K562 (cell line): ENCODE results near the gene SMIM22. TPM values are rescaled to one million over a fixed set of nuclear protein-coding genes. Genes with fewer than 3 reads are reported as not detected.

Experiments
- BACH1 ChIP-seq: fragments of 200-800 bp; sonication (Bioruptor generic); IDR thresholded peaks from 2 replicates; pipeline ENCODE4 v1.6.1; 2016; ENCODE audit warnings: missing genetic modification characterization, missing compliant biosample characterization
- DPF2 ChIP-seq: fragments of 450-650 bp; IDR thresholded peaks from 2 replicates; pipeline ENCODE4 v1.6.1; 2016
- FOXA1 ChIP-seq: fragments of 450-650 bp; IDR thresholded peaks from 2 replicates; pipeline ENCODE4 v1.6.1; 2016; ENCODE audit warnings: mild to moderate bottlenecking, borderline replicate concordance
- KDM2B ChIP-seq: fragments of 250-450 bp; sonication (Bioruptor Pico); IDR thresholded peaks from 2 replicates; pipeline ENCODE4 v1.8.0; 2021; ENCODE audit warnings: mild to moderate bottlenecking, moderate library complexity
- LARP7 ChIP-seq: fragments of 450-650 bp; IDR thresholded peaks from 2 replicates; pipeline ENCODE4 v1.6.1; 2016
- MAFF ChIP-seq: IDR thresholded peaks from 2 replicates; pipeline ENCODE4 v1.6.1; 2012; ENCODE audit warnings: low read length, improper control_type of control experiment
- MAFK ChIP-seq: IDR thresholded peaks from 2 replicates; pipeline ENCODE4 v1.6.1; 2011; ENCODE audit warnings: low read length, improper control_type of control experiment
- MBD2 ChIP-seq: sonication (generic); IDR thresholded peaks from 2 replicates; pipeline ENCODE4 v1.6.1; 2016; ENCODE audit warnings: low read depth, borderline replicate concordance
- MEIS2 ChIP-seq: fragments of 450-650 bp; IDR thresholded peaks from 2 replicates; pipeline ENCODE4 v1.6.1; 2014; ENCODE audit warnings: mild to moderate bottlenecking; ENCODE audit not compliant: partially characterized antibody
- PHB ChIP-seq: fragments of 250-450 bp; sonication (Bioruptor Pico); IDR thresholded peaks from 2 replicates; pipeline ENCODE4 v1.5.0; 2021
- PRMT5 ChIP-seq: sonication (generic); formaldehyde crosslinking; IDR thresholded peaks from 2 replicates; pipeline ENCODE4 v1.5.0; 2020; ENCODE audit warnings: missing genetic modification reagents
- RBM22 ChIP-seq: fragments of 200-400 bp; formaldehyde crosslinking; IDR thresholded peaks from 2 replicates; pipeline ENCODE4 v1.6.1; 2018; ENCODE audit warnings: low read length, low read depth; ENCODE audit not compliant: poor library complexity, severe bottlenecking
- SIN3B ChIP-seq: fragments of 450-650 bp; IDR thresholded peaks from 2 replicates; pipeline ENCODE4 v1.6.1; 2017; ENCODE audit warnings: low read depth, mild to moderate bottlenecking, moderate library complexity
- SLC30A9 ChIP-seq: fragments of 250-450 bp; sonication (Bioruptor Pico); IDR thresholded peaks from 2 replicates; pipeline ENCODE4 v1.8.0; 2022; ENCODE audit warnings: mild to moderate bottlenecking, moderate library complexity
- SMARCA4 ChIP-seq: fragments of 450-650 bp; IDR thresholded peaks from 2 replicates; pipeline ENCODE4 v1.6.1; 2016
- SOX6 ChIP-seq: fragments of 450-650 bp; IDR thresholded peaks from 2 replicates; pipeline ENCODE4 v1.6.1; 2014; ENCODE audit warnings: mild to moderate bottlenecking
- TAL1 ChIP-seq: fragments of 450-650 bp; IDR thresholded peaks from 2 replicates; pipeline ENCODE4 v1.6.1; 2016; ENCODE audit warnings: mild to moderate bottlenecking
- TARDBP ChIP-seq: fragments of 450-650 bp; IDR thresholded peaks from 2 replicates; pipeline ENCODE4 v1.6.1; 2016
- ZNF274 ChIP-seq: IDR thresholded peaks from 2 replicates; pipeline ENCODE4 v1.6.1; 2011; ENCODE audit warnings: low read depth, mild to moderate bottlenecking, low read length, moderate library complexity, borderline replicate concordance
- ZNF444 ChIP-seq: fragments of 250-450 bp; sonication (Bioruptor Pico); IDR thresholded peaks from 2 replicates; pipeline ENCODE4 v1.4.0; 2020; ENCODE audit warnings: mild to moderate bottlenecking, moderate library complexity
- ZNF785 ChIP-seq: fragments of 250-450 bp; sonication (Bioruptor Pico); IDR thresholded peaks from 2 replicates; pipeline ENCODE4 v1.4.0; 2020; ENCODE audit warnings: mild to moderate bottlenecking
- polyA plus RNA-seq, 8 experiments: library from polyadenylated mRNA; depleted of rRNA in 4 of 8; stranded (reverse) in 5 of 8; unstranded in 3 of 8; fragments of >200 nt; fragmentation: Nextera tagmentation in 2 of 8; fragmentation: Illumina TruSeq in 1 of 8; extraction: Ambion mirVana in 2 of 8; extraction: Trizol in 1 of 8; gene quantifications; 2 replicates each; pipeline versions ENCODE4 v1.2.1 to v1.2.3, GENCODE V29; 2011 to 2014; ENCODE audit warnings: inconsistent platforms in 1 of 8, missing spikeins in 1 of 8
- total RNA-seq, 7 experiments: library from RNA; depleted of rRNA in 6 of 7; stranded (reverse); fragments of >200 nt in 6 of 7; fragmentation: Illumina TruSeq in 2 of 7; extraction: Trizol in 2 of 7; gene quantifications; 2 replicates each; pipeline versions ENCODE4 v1.2.1 to v1.2.3, GENCODE V29; 2011 to 2021; ENCODE audit warnings: low replicate concordance in 1 of 7
- TF ChIP-seq, protein P1 (sequence below): fragments of 250-450 bp; sonication (Bioruptor Pico); IDR thresholded peaks from 2 replicates; pipeline ENCODE4 v1.5.0; 2020; ENCODE audit warnings: mild to moderate bottlenecking
- TF ChIP-seq, protein P2 (sequence below): IDR thresholded peaks from 2 replicates; pipeline ENCODE4 v1.6.1; 2012; ENCODE audit warnings: low read depth, low read length, improper control_type of control experiment, borderline replicate concordance
- TF ChIP-seq, protein P3 (sequence below), 2 experiments: fragments of 250-450 bp in 1 of 2; fragments of 450-650 bp in 1 of 2; sonication (Bioruptor Pico) in 1 of 2; IDR thresholded peaks; 2 replicates each; pipeline versions ENCODE4 v1.6.1 to v1.8.0; 2016 to 2021; ENCODE audit warnings: mild to moderate bottlenecking in 2 of 2, moderate library complexity in 2 of 2, missing compliant biosample characterization in 1 of 2, missing genetic modification characterization in 1 of 2
- TF ChIP-seq, protein P4 (sequence below), 2 experiments: IDR thresholded peaks; 2 replicates each; pipeline ENCODE4 v1.6.1; 2011; ENCODE audit warnings: borderline replicate concordance in 1 of 2, control low read depth in 1 of 2, low read depth in 1 of 2, low read length in 1 of 2, mild to moderate bottlenecking in 1 of 2, mixed read lengths in 1 of 2, moderate library complexity in 1 of 2; ENCODE audit not compliant: insufficient read depth in 1 of 2, insufficient read length in 1 of 2, poor library complexity in 1 of 2, severe bottlenecking in 1 of 2; ENCODE audit errors: extremely low read depth in 1 of 2

Gene SMIM22
- total and polyA plus RNA-seq, 9 of the 15 experiments (the other 6 are each of a cell fraction or from before 2014, with no cell fraction given) = not detected

DNA sequence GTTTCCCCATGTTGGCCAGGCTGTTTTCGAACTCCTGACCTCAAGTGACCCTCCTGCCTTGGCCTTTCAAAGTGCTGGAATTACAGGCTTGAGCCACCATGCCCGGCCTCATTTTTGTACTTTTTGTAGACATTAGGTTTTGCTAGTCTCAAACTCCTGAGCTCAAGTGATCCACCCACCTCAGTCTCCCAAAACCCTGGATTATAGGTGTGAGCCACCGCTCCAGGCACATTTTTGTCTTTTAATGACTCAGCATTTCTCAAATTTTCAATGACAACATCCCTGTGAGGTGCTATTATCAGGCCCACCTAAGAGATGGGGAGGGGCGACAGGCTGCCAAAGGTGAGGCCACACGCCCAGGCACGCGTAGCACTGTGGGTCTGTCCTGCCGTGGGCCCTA lies 8.1 kb upstream of the SMIM22 start (continued):
- TF ChIP-seq PHB (CRISPR knock-in tag) (no peak), ZNF444 (no peak), LARP7 (no peak), KDM2B (CRISPR knock-in tag) (no peak), SIN3B (no peak), TAL1 (no peak), ZNF274 (no peak), MAFK (peak; percentile 92), MEIS2 (no peak), SMARCA4 (peak; percentile 48; the same call in 1 of the 2 replicates), DPF2 (peak; percentile 60; the same call in 1 of the 2 replicates), MAFF (peak; percentile 94), RBM22 (no peak), TARDBP (no peak), MBD2 (no peak), SLC30A9 (CRISPR knock-in tag) (no peak), BACH1 (tag) (peak; percentile 72; the same call in 1 of the 2 replicates), SOX6 (no peak), PRMT5 (CRISPR knock-in tag) (no peak), ZNF785 (CRISPR knock-in tag) (no peak), FOXA1 (no peak)
- TF ChIP-seq, protein P1, sequence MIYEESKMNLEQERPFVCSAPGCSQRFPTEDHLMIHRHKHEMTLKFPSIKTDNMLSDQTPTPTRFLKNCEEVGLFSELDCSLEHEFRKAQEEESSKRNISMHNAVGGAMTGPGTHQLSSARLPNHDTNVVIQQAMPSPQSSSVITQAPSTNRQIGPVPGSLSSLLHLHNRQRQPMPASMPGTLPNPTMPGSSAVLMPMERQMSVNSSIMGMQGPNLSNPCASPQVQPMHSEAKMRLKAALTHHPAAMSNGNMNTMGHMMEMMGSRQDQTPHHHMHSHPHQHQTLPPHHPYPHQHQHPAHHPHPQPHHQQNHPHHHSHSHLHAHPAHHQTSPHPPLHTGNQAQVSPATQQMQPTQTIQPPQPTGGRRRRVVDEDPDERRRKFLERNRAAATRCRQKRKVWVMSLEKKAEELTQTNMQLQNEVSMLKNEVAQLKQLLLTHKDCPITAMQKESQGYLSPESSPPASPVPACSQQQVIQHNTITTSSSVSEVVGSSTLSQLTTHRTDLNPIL (CRISPR knock-in tag) = no peak
- TF ChIP-seq, protein P2, sequence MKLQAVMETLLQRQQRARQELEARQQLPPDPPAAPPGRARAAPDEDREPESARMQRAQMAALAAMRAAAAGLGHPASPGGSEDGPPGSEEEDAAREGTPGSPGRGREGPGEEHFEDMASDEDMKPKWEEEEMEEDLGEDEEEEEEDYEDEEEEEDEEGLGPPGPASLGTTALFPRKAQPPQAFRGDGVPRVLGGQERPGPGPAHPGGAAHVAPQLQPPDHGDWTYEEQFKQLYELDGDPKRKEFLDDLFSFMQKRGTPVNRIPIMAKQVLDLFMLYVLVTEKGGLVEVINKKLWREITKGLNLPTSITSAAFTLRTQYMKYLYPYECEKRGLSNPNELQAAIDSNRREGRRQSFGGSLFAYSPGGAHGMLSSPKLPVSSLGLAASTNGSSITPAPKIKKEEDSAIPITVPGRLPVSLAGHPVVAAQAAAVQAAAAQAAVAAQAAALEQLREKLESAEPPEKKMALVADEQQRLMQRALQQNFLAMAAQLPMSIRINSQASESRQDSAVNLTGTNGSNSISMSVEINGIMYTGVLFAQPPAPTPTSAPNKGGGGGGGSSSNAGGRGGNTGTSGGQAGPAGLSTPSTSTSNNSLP = no peak
- TF ChIP-seq, protein P3, sequence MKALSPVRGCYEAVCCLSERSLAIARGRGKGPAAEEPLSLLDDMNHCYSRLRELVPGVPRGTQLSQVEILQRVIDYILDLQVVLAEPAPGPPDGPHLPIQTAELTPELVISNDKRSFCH (CRISPR knock-in tag; IDR thresholded peaks at IDR 0.05) = no peak
- TF ChIP-seq, protein P3 (tag; IDR thresholded peaks at IDR 0.05) = no peak
- TF ChIP-seq, protein P4, sequence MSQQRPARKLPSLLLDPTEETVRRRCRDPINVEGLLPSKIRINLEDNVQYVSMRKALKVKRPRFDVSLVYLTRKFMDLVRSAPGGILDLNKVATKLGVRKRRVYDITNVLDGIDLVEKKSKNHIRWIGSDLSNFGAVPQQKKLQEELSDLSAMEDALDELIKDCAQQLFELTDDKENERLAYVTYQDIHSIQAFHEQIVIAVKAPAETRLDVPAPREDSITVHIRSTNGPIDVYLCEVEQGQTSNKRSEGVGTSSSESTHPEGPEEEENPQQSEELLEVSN (IDR thresholded peaks at IDR 0.05; ENCODE audit: borderline replicate concordance in 1 of 2, extremely low read depth in 1 of 2, insufficient read depth in 1 of 2, insufficient read length in 1 of 2, low read depth in 1 of 2, low read length in 1 of 2, poor library complexity in 1 of 2, severe bottlenecking in 1 of 2) = no peak
